HK-2 (cell line): Measurements from ENCODE around the gene ACYP2.

Experiments used
- DNase-seq: peaks from one replicate; pipeline ENCODE4 v3.0.0-alpha.2; 2018; ENCODE audit not compliant: unreplicated experiment

The ACYP2 gene

GRCh38 chr2:54329482-54330161 lies 214.2 kb downstream of the ACYP2 start:
- no peak for DNase-seq

GRCh38 chr2:54330162-54330925 lies 214.9 kb downstream of the ACYP2 start:
- peak; percentile 97 for DNase-seq

GRCh38 chr2:54330926-54331835 lies 215.8 kb downstream of the ACYP2 start:
- no peak for DNase-seq

GRCh38 chr2:54332386-54332785 lies 217.0 kb downstream of the ACYP2 start:
- DNase-seq = no peak

- DNase-seq = no peak
Observed at GRCh38 chr2:54336136-54336976, 220.9 kb downstream of the ACYP2 start.

- no peak for DNase-seq
Observed at GRCh38 chr2:54336977-54337255, 221.5 kb downstream of the ACYP2 start.

- DNase-seq = no peak
Observed at GRCh38 chr2:54341656-54342055, 226.2 kb downstream of the ACYP2 start.

- DNase-seq = no peak
Observed at GRCh38 chr2:54342603-54343002, 227.2 kb downstream of the ACYP2 start.

GRCh38 chr2:54347622-54348021 lies 232.2 kb downstream of the ACYP2 start:
- no peak for DNase-seq

GRCh38 chr2:54348646-54349045 lies 233.2 kb downstream of the ACYP2 start:
- no peak for DNase-seq

- DNase-seq = no peak
Observed at GRCh38 chr2:54350426-54350825, 235.0 kb downstream of the ACYP2 start.

- no peak for DNase-seq
Observed at GRCh38 chr2:54353216-54353615, 237.8 kb downstream of the ACYP2 start.
